IMR-90 (cell line): ENCODE measurements around the gene DGKD. TPM values are rescaled to one million over a fixed set of nuclear protein-coding genes. Genes with fewer than 3 reads are reported as not detected.
A peak's percentile ranks its signal among the peaks of the same experiment; 100 is the strongest.

Source experiments
- ATAC-seq: fragments of 200-7000 bp; cut with Tn5 transposase; 2 replicates; pipeline ENCODE4 v1.9.1; 2020; ENCODE audit warnings: low read depth, mild to moderate bottlenecking, moderate library complexity
- BruUV-seq: library from RNA; stranded (reverse); fragments of 400-500 nt; replicated peaks from 2 replicates; lab custom pipeline; 2021; lab: Mats Ljungman, UMichigan
- CTCF ChIA-PET: fragments of 300-600 bp; formaldehyde crosslinking; extraction: SDS; loops from one replicate; lab custom pipeline; 2021; ENCODE audit warnings: antibody characterized with exemption; lab: Yijun Ruan, JAX
- POLR2A ChIA-PET: fragments of 300-600 bp; sonication (Branson Sonifier 250); formaldehyde crosslinking; loops from one replicate; lab custom pipeline; 2022; ENCODE audit warnings: antibody characterized with exemption; ENCODE audit not compliant: unreplicated experiment; lab: Charles Lee
- DNase-seq: peaks from one replicate; pipeline ENCODE4 v3.0.0; 2013
- H2AFZ ChIP-seq: replicated peaks from 2 replicates; pipeline ENCODE3; 2013; ENCODE audit warnings: low read length, mild to moderate bottlenecking; ENCODE audit not compliant: poor library complexity
- H2AK5ac ChIP-seq: 2 replicates; pipeline ENCODE4 v1.6.1; 2013; ENCODE audit warnings: low read depth, low read length, inconsistent platforms
- H2AK9ac ChIP-seq: replicated peaks from 2 replicates; pipeline ENCODE3; 2013; ENCODE audit warnings: mild to moderate bottlenecking, low read depth, low read length, moderate library complexity; ENCODE audit not compliant: poor library complexity
- H2BK120ac ChIP-seq: 2 replicates; pipeline ENCODE4 v1.6.1; 2013; ENCODE audit warnings: low read depth, low read length, inconsistent platforms
- H2BK15ac ChIP-seq: 3 replicates; pipeline ENCODE4 v1.6.1; 2013; ENCODE audit warnings: low read depth, low read length, inconsistent platforms
- H2BK20ac ChIP-seq: 2 replicates; pipeline ENCODE4 v1.6.1; 2013; ENCODE audit warnings: low read depth, mild to moderate bottlenecking, inconsistent platforms, low read length, moderate library complexity
- H2BK5ac ChIP-seq: 2 replicates; pipeline ENCODE4 v1.6.1; 2013; ENCODE audit warnings: mild to moderate bottlenecking, low read depth, low read length, inconsistent platforms; ENCODE audit not compliant: poor library complexity, severe bottlenecking
- H3K14ac ChIP-seq: replicated peaks from 2 replicates; pipeline ENCODE4 v1.6.1; 2013; ENCODE audit warnings: low read depth, low read length, inconsistent platforms
- H3K18ac ChIP-seq: 2 replicates; pipeline ENCODE4 v1.6.1; 2013; ENCODE audit warnings: low read depth, low read length, control low read depth
- H3K23ac ChIP-seq: 2 replicates; pipeline ENCODE4 v1.6.1; 2013; ENCODE audit warnings: low read depth, low read length, inconsistent platforms
- H3K27ac ChIP-seq: 2 replicates; pipeline ENCODE4 v1.5.1; 2013; ENCODE audit warnings: mild to moderate bottlenecking, control low read depth, low read length; ENCODE audit not compliant: insufficient read depth
- H3K27me3 ChIP-seq: 2 replicates; pipeline ENCODE4 v1.6.1; 2013; ENCODE audit warnings: low read length; ENCODE audit not compliant: control insufficient read depth, insufficient read depth
- H3K36me3 ChIP-seq: 2 replicates; pipeline ENCODE4 v1.6.1; 2013; ENCODE audit warnings: low read length, mixed read lengths; ENCODE audit not compliant: control insufficient read depth, insufficient read depth
- H3K4ac ChIP-seq: 2 replicates; pipeline ENCODE4 v1.6.1; 2013; ENCODE audit warnings: low read depth, low read length, inconsistent platforms
- H3K4me1 ChIP-seq: 2 replicates; pipeline ENCODE4 v1.6.1; 2013; ENCODE audit warnings: low read length, mixed read lengths; ENCODE audit not compliant: control insufficient read depth, insufficient read depth
- H3K4me2 ChIP-seq: 2 replicates; pipeline ENCODE4 v1.6.1; 2013; ENCODE audit warnings: low read depth, mild to moderate bottlenecking, control low read depth, low read length, moderate library complexity
- H3K4me3 ChIP-seq: 2 replicates; pipeline ENCODE4 v1.5.1; 2013; ENCODE audit warnings: low read depth, mild to moderate bottlenecking, control low read depth, low read length, moderate library complexity; ENCODE audit not compliant: insufficient read depth
- H3K56ac ChIP-seq: 2 replicates; pipeline ENCODE4 v1.6.1; 2013; ENCODE audit warnings: low read length, inconsistent platforms; ENCODE audit not compliant: insufficient read depth; ENCODE audit errors: extremely low read depth
- H3K79me1 ChIP-seq, 2 experiments: 2 replicates each; pipeline ENCODE4 v1.6.1; 2013; ENCODE audit warnings: low read length in 2 of 2, inconsistent platforms in 1 of 2, low read depth in 1 of 2
- H3K9ac ChIP-seq: 2 replicates; pipeline ENCODE4 v1.6.1; 2013; ENCODE audit warnings: low read depth, low read length, control low read depth
- H3K9me1 ChIP-seq: 2 replicates; pipeline ENCODE4 v1.6.1; 2013; ENCODE audit warnings: low read length, inconsistent platforms; ENCODE audit not compliant: insufficient read depth
- H3K9me3 ChIP-seq: 2 replicates; pipeline ENCODE4 v1.6.1; 2013; ENCODE audit warnings: low read length; ENCODE audit not compliant: control insufficient read depth, insufficient read depth
- H4K20me1 ChIP-seq: 2 replicates; pipeline ENCODE4 v1.6.1; 2013; ENCODE audit warnings: low read length, inconsistent platforms; ENCODE audit not compliant: insufficient read depth
- H4K5ac ChIP-seq: 2 replicates; pipeline ENCODE4 v1.6.1; 2013; ENCODE audit warnings: mild to moderate bottlenecking, low read depth, low read length, control low read depth
- H4K8ac ChIP-seq, 2 experiments: 2 replicates each; pipeline ENCODE4 v1.6.1; 2013; ENCODE audit warnings: low read depth in 2 of 2, low read length in 2 of 2, control low read depth in 1 of 2, inconsistent platforms in 1 of 2
- H4K91ac ChIP-seq: 2 replicates; pipeline ENCODE4 v1.6.1; 2013; ENCODE audit warnings: low read depth, low read length, inconsistent platforms; ENCODE audit not compliant: insufficient read depth
- CTCF ChIP-seq: conservative IDR thresholded peaks from 2 replicates; pipeline ENCODE4 v1.5.1; 2012; ENCODE audit warnings: mild to moderate bottlenecking, low read depth, low read length, improper control_type of control experiment
- MAFK ChIP-seq: IDR thresholded peaks from 2 replicates; pipeline ENCODE4 v1.6.1; 2012; ENCODE audit warnings: low read depth, low read length, improper control_type of control experiment
- MAZ ChIP-seq: IDR thresholded peaks from 2 replicates; pipeline ENCODE4 v1.6.1; 2012; ENCODE audit warnings: low read depth, mild to moderate bottlenecking, low read length, improper control_type of control experiment, moderate library complexity, borderline replicate concordance
- MXI1 ChIP-seq: IDR thresholded peaks from 2 replicates; pipeline ENCODE4 v1.6.1; 2012; ENCODE audit warnings: low read depth, mild to moderate bottlenecking, low read length, moderate library complexity, borderline replicate concordance
- NFE2L2 ChIP-seq: fragments of 150-350 bp; IDR thresholded peaks from 2 replicates; pipeline ENCODE4 v1.6.1; 2016; ENCODE audit warnings: low read depth, mild to moderate bottlenecking, low read length
- RFX5 ChIP-seq: IDR thresholded peaks from 2 replicates; pipeline ENCODE4 v1.8.0; 2012; ENCODE audit warnings: low read depth, mild to moderate bottlenecking, low read length, moderate library complexity
- WGBS, 2 experiments: methylation state at CpG; one replicate each; pipeline versions ENCODE4 v1.1.5 to v1.1.7; 2013; ENCODE audit warnings: missing lambda C conversion rate in 2 of 2; ENCODE audit not compliant: insufficient read length in 1 of 2; ENCODE audit errors: extremely low coverage in 2 of 2; 5-methylcytosine and 5-hydroxymethylcytosine counted together
- dilution Hi-C: fragments of 300-500 bp; cut with HindIII; formaldehyde crosslinking; loops from one replicate; pipeline ENCODE4 v1.14.3; 2018; ENCODE audit warnings: low sequenced_read_pairs; ENCODE audit not compliant: unreplicated experiment
- in situ Hi-C: fragments of 300-500 bp; cut with MboI; formaldehyde crosslinking; loops from 3 replicates; pipeline ENCODE4 v1.14.3; 2019; ENCODE audit warnings: low sequenced_read_pairs, inconsistent platforms, mixed read lengths
- intact Hi-C: fragments of 100-400 bp; cut with micrococcal nuclease; formaldehyde crosslinking; loops from 2 replicates; pipeline ENCODE4 v1.10.0; 2022
- polyA plus RNA-seq, 3 experiments: library from polyadenylated mRNA; depleted of rRNA; stranded (reverse); fragments of >200 nt; gene quantifications; 2 replicates each; pipeline ENCODE4 v1.2.3, GENCODE V29; 2012; ENCODE audit warnings: low replicate concordance in 1 of 3
- total RNA-seq: library from RNA; depleted of rRNA; stranded (reverse); fragments of >200 nt; gene quantifications from 2 replicates; pipeline ENCODE4 v1.2.3, GENCODE V29; 2012

Gene DGKD
- total and polyA plus RNA-seq, 2 of the 4 experiments (the other 2 are of a cell fraction): 6.5 to 10.1 TPM

- dilution Hi-C loops (no loop called here), in situ Hi-C loops (no loop called here), intact Hi-C loops (no loop called here)
- CTCF ChIA-PET: interaction anchor here (0.6 kb wide), 1 partner anchor 17 kb away, joined by 3 read pairs; no protein-coding TSS in a partner anchor
- Histone ChIP-seq H4K5ac (peak overlapping the region; percentile 11; the same call in 1 of the 2 replicates), H4K8ac (peak overlapping the region in 1 of 2 experiments; percentile 4; a peak in 1 of 4 replicates), H3K14ac (no peak overlapping the region), H3K9me1 (peaks cover 16% of the 10 kb centered on the region), H3K4ac (peak overlapping the region; percentile 26), H2BK120ac (peak overlapping the region; percentile 64), H3K27ac (no peak overlapping the region), H3K23ac (no peak overlapping the region), H2BK20ac (peak overlapping the region; percentile 29), H3K4me1 (peaks cover 21% of the 10 kb centered on the region), H3K27me3 (no peaks in the 10 kb centered on the region), H3K4me3 (no peak overlapping the region), H3K4me2 (no peak overlapping the region), H3K36me3 (0 out of 2 replicates have a peak, but pooled peaks cover 2% of the 10 kb centered on the region), H3K9me3 (peaks cover 1% of the 10 kb centered on the region; the same call in 1 of the 2 replicates), H2BK15ac (peak overlapping the region; percentile 5; the same call in 2 of the 3 replicates), H4K20me1 (no peaks in the 10 kb centered on the region), H2AK9ac (no peak overlapping the region), H3K56ac (no peak overlapping the region), H2AK5ac (peak overlapping the region; percentile 81), H2BK5ac (peak overlapping the region; percentile 29), H4K91ac (no peak overlapping the region), H2AFZ (no peak overlapping the region), H3K18ac (no peak overlapping the region; the same call in 1 of the 2 replicates), H3K9ac (no peak overlapping the region), H3K79me1 (peaks cover 26 to 69% of the 10 kb centered on the region in 2 experiments; a peak in 3 of 4 replicates)
- POLR2A ChIA-PET: no interaction called here
- ATAC-seq (no peak), DNase-seq (no peak)
- BruUV-seq: no TSS peak
- 92% methylated on average over 6 of the region's 14 CpGs; no CpG with 5 or more reads in 1 of the 2 experiments for WGBS, 2 experiments
- TF ChIP-seq CTCF (no peak), MAFK (no peak), MAZ (no peak), RFX5 (no peak), MXI1 (no peak), NFE2L2 (no peak)
Measured at GRCh38 chr2:233421091-233421816, 67.0 kb downstream of the DGKD start.
